SK-N-MC (cell line): Measurements from ENCODE around the gene RAD51D.

Experiments
- DNase-seq: peaks from one replicate; pipeline ENCODE4 v3.0.0-alpha.2; 2011; ENCODE audit warnings: low read depth, low spot score
- H3K27ac ChIP-seq: fragments of 200-600 bp; sonication (generic); 2 replicates; pipeline ENCODE4 v1.5.1; 2016; ENCODE audit warnings: mixed run types
- H3K36me3 ChIP-seq: fragments of 200-600 bp; sonication (generic); 2 replicates; pipeline ENCODE4 v1.6.1; 2017; ENCODE audit warnings: antibody characterized with exemption, low read length, mixed read lengths; ENCODE audit not compliant: insufficient read depth
- H3K4me3 ChIP-seq: fragments of 200-600 bp; sonication (generic); 2 replicates; pipeline ENCODE4 v1.5.1; 2016
- H3K9ac ChIP-seq: fragments of 200-600 bp; sonication (generic); 2 replicates; pipeline ENCODE4 v1.8.0; 2017; ENCODE audit warnings: mixed run types, mixed read lengths; ENCODE audit not compliant: insufficient read length
- H3K9me3 ChIP-seq: fragments of 200-600 bp; sonication (generic); 2 replicates; pipeline ENCODE4 v1.6.1; 2017; ENCODE audit warnings: low read depth, mild to moderate bottlenecking, antibody characterized with exemption, low read length, moderate library complexity, mixed read lengths
- EZH2 ChIP-seq: fragments of 200-600 bp; sonication (generic); IDR thresholded peaks from one replicate; pipeline ENCODE4 v1.6.1; 2017; ENCODE audit warnings: antibody characterized with exemption
- FOXP2 ChIP-seq: optimal IDR thresholded peaks from 2 replicates; pipeline ENCODE3; 2011; ENCODE audit warnings: mild to moderate bottlenecking, moderate library complexity; ENCODE audit not compliant: insufficient read depth; ENCODE audit errors: extremely low read length, control extremely low read depth
- POLR2AphosphoS5 ChIP-seq: IDR thresholded peaks from 2 replicates; pipeline ENCODE4 v1.6.1; 2012; ENCODE audit warnings: mild to moderate bottlenecking, low read depth, low read length, borderline replicate concordance

RAD51D gene

GRCh38 chr17:35089586-35090296, 29.9 kb downstream of the RAD51D start:
- Histone ChIP-seq H3K36me3 (no peaks in the 10 kb centered on the region), H3K27ac (no peak overlapping the region; the same call in 1 of the 2 replicates), H3K9me3 (no peaks in the 10 kb centered on the region), H3K9ac (peak overlapping the region; percentile 66), H3K4me3 (peak overlapping the region; percentile 83)
- DNase-seq: no peak
- TF ChIP-seq EZH2: no peak
- TF ChIP-seq POLR2AphosphoS5: no peak
- no peak for TF ChIP-seq FOXP2

- no peaks in the 10 kb centered on the region for H3K36me3 ChIP-seq
- H3K9me3 ChIP-seq: no peaks in the 10 kb centered on the region
- no peak for DNase-seq
- no peak for TF ChIP-seq FOXP2
- peak; percentile 26; the same call in 1 of the 2 replicates for TF ChIP-seq POLR2AphosphoS5
- peak overlapping the region; percentile 83 for H3K4me3 ChIP-seq
- H3K9ac ChIP-seq: peak overlapping the region; percentile 66
- H3K27ac ChIP-seq: no peak overlapping the region; the same call in 1 of the 2 replicates
Measured at GRCh38 chr17:35088881-35089585, 30.6 kb downstream of the RAD51D start.

GRCh38 chr17:35088356-35088880, 31.2 kb downstream of the RAD51D start:
- DNase-seq: no peak
- no peaks in the 10 kb centered on the region for H3K36me3 ChIP-seq
- no peak overlapping the region for H3K27ac ChIP-seq
- H3K9ac ChIP-seq: peak overlapping the region; percentile 61
- peak overlapping the region; percentile 83 for H3K4me3 ChIP-seq
- TF ChIP-seq EZH2 (no peak), FOXP2 (no peak), POLR2AphosphoS5 (no peak)
- no peaks in the 10 kb centered on the region for H3K9me3 ChIP-seq

GRCh38 chr17:35087731-35088355, 31.8 kb downstream of the RAD51D start:
- H3K9me3 ChIP-seq: no peaks in the 10 kb centered on the region
- no peak for DNase-seq
- no peak overlapping the region for H3K27ac ChIP-seq
- H3K36me3 ChIP-seq: no peaks in the 10 kb centered on the region
- no peak overlapping the region for H3K9ac ChIP-seq
- TF ChIP-seq POLR2AphosphoS5: no peak
- no peak for TF ChIP-seq EZH2
- TF ChIP-seq FOXP2: no peak
- peak overlapping the region; percentile 83; the same call in 1 of the 2 replicates for H3K4me3 ChIP-seq

GRCh38 chr17:35086931-35087573, 32.6 kb downstream of the RAD51D start:
- no peaks in the 10 kb centered on the region for H3K36me3 ChIP-seq
- no peaks in the 10 kb centered on the region for H3K9me3 ChIP-seq
- no peak overlapping the region for H3K27ac ChIP-seq
- DNase-seq: no peak
- no peak overlapping the region for H3K9ac ChIP-seq
- no peak overlapping the region for H3K4me3 ChIP-seq
- TF ChIP-seq POLR2AphosphoS5 (no peak), FOXP2 (no peak), EZH2 (no peak)

GRCh38 chr17:35086164-35086563, 33.5 kb downstream of the RAD51D start:
- Histone ChIP-seq H3K9ac (no peak overlapping the region), H3K9me3 (no peaks in the 10 kb centered on the region), H3K36me3 (no peaks in the 10 kb centered on the region), H3K27ac (no peak overlapping the region), H3K4me3 (no peak overlapping the region)
- DNase-seq: no peak
- TF ChIP-seq FOXP2: no peak
- TF ChIP-seq EZH2: no peak
- TF ChIP-seq POLR2AphosphoS5: no peak

- no peaks in the 10 kb centered on the region for H3K36me3 ChIP-seq
- H3K9ac ChIP-seq: no peak overlapping the region
- TF ChIP-seq FOXP2 (no peak), POLR2AphosphoS5 (no peak), EZH2 (no peak)
- H3K4me3 ChIP-seq: no peak overlapping the region
- DNase-seq: no peak
- H3K27ac ChIP-seq: no peak overlapping the region
- H3K9me3 ChIP-seq: no peaks in the 10 kb centered on the region
Measured at GRCh38 chr17:35084987-35085386, 34.7 kb downstream of the RAD51D start.

GRCh38 chr17:35083071-35083470, 36.6 kb downstream of the RAD51D start:
- Histone ChIP-seq H3K9me3 (no peaks in the 10 kb centered on the region), H3K36me3 (no peaks in the 10 kb centered on the region), H3K4me3 (no peak overlapping the region), H3K27ac (no peak overlapping the region), H3K9ac (no peak overlapping the region)
- TF ChIP-seq POLR2AphosphoS5 (no peak), FOXP2 (no peak), EZH2 (no peak)
- DNase-seq: no peak

GRCh38 chr17:35082073-35082657, 37.5 kb downstream of the RAD51D start:
- no peak overlapping the region for H3K27ac ChIP-seq
- no peaks in the 10 kb centered on the region for H3K36me3 ChIP-seq
- no peak overlapping the region for H3K9ac ChIP-seq
- H3K9me3 ChIP-seq: no peaks in the 10 kb centered on the region
- TF ChIP-seq POLR2AphosphoS5: no peak
- TF ChIP-seq FOXP2: no peak
- no peak for TF ChIP-seq EZH2
- peak; percentile 71 for DNase-seq
- no peak overlapping the region for H3K4me3 ChIP-seq
